PC-3 (cell line): ENCODE results near the gene BACH2.

Source experiments
- CTCF ChIP-seq: fragments of 300-600 bp; sonication (generic); conservative IDR thresholded peaks from 2 replicates; pipeline ENCODE4 v1.5.1; 2017; ENCODE audit warnings: antibody characterized with exemption, low read depth, mild to moderate bottlenecking, low read length
- EZH2 ChIP-seq: fragments of 300-600 bp; sonication (generic); IDR thresholded peaks from one replicate; pipeline ENCODE4 v1.6.1; 2017; ENCODE audit warnings: antibody characterized with exemption, mild to moderate bottlenecking, low read length; ENCODE audit not compliant: unreplicated experiment

- no peak for TF ChIP-seq CTCF
- TF ChIP-seq EZH2, result no peak
Measured at GRCh38 chr6:90303039-90303438, 6.4 kb upstream of the BACH2 start.
